ENCODE results near the gene FZD7.
A peak's percentile ranks its signal among the peaks of the same experiment; 100 is the strongest.

FZD7 gene

DNA sequence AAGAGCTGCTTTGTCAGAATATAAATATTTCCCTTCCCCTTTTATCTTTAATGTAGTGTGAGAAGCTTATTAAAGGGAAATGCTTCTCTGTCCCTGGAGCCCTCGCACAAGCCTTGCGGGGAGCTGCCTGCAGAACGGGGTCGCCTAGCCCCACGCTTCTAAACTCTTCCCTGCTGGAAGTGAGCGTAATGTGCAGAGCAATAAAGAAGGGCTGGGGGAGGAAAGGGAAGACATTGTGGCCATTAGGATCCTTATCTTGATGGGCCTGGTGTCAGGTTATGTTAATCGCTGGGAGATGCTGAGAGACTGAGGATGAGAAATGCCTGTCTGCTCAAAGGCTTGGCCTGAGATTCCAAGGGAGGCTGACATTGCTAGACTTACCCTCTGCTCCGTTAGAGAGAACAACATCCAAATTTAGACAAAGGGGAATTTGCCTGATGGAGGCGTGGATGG lies 18.9 kb upstream of the FZD7 start:
- no peak for DNase-seq

GRCh38 chr2:202015471-202015870 lies 18.2 kb upstream of the FZD7 start:
- DNase-seq: no peak

GRCh38 chr2:202016579-202017227 lies 17.0 kb upstream of the FZD7 start:
- DNase-seq: no peak

GRCh38 chr2:202017940-202018339 lies 15.7 kb upstream of the FZD7 start:
- DNase-seq: no peak

DNA sequence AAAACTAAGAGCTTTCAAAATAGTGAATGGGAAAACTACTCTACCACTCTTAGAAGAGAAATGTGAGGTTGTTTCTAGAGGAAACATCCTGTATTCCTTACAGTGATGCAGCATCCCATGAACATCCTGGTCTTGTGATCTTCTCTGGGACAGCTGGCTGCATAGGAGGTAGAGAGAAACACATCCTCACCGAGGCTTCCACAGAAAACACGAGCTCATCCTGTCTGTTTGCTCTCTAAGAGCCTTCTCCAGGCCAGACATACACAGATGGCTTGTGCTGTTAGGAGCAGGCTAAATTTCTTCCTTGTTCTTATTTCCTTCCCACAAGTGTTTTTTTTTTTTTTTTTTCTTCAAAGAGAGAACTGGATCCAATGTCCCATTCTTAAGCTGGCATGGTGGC lies 14.7 kb upstream of the FZD7 start:
- no peak for DNase-seq

- DNase-seq: no peak
Measured at GRCh38 chr2:202019689-202020450, 13.8 kb upstream of the FZD7 start.

GRCh38 chr2:202022755-202023154 lies 10.9 kb upstream of the FZD7 start:
- DNase-seq: no peak

- DNase-seq: no peak
Measured at GRCh38 chr2:202023198-202023903, 10.3 kb upstream of the FZD7 start.

- DNase-seq: no peak
Measured at GRCh38 chr2:202023904-202024266, 9.8 kb upstream of the FZD7 start.

GRCh38 chr2:202024871-202025270 lies 8.8 kb upstream of the FZD7 start:
- DNase-seq: no peak

DNA sequence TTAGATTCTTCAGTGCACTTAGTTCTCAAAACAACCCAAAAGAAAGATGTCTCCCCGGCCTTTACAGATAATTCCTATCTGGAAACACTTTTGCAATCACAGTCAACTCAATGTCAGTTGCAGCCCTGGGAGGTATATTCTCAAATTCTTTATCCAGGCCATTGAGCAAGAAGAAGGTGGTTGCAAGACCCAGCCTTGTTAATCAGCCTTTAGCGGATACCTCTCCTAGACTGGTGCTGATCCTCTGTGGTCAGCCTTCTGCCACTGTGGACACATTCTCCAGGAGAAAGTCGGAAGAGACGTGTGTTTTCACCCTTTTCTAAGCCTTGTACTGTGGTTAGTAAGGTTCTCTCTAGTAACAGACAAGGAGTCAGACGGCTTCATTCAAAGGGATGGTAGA lies 7.8 kb upstream of the FZD7 start:
- DNase-seq: no peak

GRCh38 chr2:202026507-202026906 lies 7.1 kb upstream of the FZD7 start:
- no peak for DNase-seq

- DNase-seq: no peak
Measured at GRCh38 chr2:202030691-202031090, 3.0 kb upstream of the FZD7 start.

DNA sequence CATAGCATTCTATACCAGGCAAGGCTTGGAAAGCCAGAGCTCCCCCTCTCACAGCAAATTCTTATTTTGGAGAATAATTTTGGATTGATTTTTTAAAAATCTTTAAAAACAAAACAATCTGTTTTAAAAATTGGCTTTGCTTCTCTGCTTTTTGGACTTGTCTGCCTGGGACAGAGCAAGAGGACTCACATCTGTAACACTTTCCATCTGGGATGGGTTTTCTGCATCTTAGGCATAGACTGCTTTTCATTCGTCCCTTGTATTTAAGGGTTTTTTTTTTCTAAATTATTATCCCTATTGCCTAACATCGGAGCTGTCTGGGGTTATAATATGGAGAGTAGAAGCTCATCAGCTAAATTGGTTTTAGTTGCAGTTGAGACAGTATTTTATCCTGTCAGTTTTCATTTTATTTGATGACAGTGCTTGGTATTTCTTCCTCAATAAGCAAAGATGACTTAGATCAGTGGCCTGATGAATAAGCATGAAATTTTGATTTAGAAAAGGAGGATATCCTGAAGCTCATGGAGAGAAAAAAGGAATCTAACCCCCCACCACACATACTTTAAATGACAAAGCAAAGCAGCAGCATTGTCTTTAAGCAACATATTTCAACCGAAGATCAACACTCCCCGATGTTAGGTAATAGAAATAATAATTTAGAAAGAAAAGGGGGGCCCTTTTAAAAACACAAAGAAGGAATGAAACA lies 2.3 kb upstream of the FZD7 start:
- no peak for DNase-seq

DNA sequence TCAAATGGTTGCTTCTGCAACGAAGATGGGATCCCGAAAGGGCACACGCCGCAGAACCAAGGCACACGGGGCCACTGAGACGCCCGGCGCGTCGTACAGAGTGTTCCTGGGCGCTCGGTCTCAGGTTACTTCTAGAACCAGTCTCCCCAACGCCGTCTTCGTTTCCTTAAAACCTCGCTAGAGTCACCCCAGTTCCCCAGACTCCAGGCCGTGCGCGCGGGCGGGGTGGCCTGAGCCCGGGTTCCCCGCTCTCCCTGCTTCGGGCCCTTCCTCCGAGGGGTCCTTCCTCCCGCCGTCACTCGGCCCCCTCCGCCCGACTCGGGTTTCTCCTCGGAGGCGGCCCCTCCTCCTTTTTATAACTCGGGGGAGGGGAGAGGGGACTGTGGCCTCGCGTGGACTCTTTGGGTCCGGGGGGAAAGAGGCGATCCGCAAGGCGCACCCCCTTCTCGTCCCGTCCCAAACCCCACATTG lies 774 bp upstream of the FZD7 start:
- peak; percentile 17 for DNase-seq

- DNase-seq: peak; percentile 27
Measured at GRCh38 chr2:202034249-202035088, 814 bp downstream of the FZD7 start.

- DNase-seq: no peak
Measured at GRCh38 chr2:202035089-202035940, 1.7 kb downstream of the FZD7 start.

DNA sequence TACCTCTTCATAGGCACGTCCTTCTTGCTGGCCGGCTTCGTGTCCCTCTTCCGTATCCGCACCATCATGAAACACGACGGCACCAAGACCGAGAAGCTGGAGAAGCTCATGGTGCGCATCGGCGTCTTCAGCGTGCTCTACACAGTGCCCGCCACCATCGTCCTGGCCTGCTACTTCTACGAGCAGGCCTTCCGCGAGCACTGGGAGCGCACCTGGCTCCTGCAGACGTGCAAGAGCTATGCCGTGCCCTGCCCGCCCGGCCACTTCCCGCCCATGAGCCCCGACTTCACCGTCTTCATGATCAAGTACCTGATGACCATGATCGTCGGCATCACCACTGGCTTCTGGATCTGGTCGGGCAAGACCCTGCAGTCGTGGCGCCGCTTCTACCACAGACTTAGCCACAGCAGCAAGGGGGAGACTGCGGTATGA lies 2.3 kb downstream of the FZD7 start:
- no peak for DNase-seq

GRCh38 chr2:202036601-202037037 lies 3.0 kb downstream of the FZD7 start:
- DNase-seq: no peak

DNA sequence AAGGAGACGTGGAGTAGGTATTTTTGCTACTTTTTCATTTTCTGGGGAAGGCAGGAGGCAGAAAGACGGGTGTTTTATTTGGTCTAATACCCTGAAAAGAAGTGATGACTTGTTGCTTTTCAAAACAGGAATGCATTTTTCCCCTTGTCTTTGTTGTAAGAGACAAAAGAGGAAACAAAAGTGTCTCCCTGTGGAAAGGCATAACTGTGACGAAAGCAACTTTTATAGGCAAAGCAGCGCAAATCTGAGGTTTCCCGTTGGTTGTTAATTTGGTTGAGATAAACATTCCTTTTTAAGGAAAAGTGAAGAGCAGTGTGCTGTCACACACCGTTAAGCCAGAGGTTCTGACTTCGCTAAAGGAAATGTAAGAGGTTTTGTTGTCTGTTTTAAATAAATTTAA lies 3.4 kb downstream of the FZD7 start:
- no peak for DNase-seq
